ENCODE measurements around the gene PSMG3. TPM values are rescaled to one million over a fixed set of nuclear protein-coding genes. Genes with fewer than 3 reads are reported as not detected.

The PSMG3 gene
- total RNA-seq, 4 donors from 2014 or later: 38.2 to 73.2 (median 60.7) TPM

- WGBS, 2 donors: 95 to 98% methylated on average over 7 of the region's 7 CpGs
Observed at GRCh38 chr7:1557006-1557405, 12.8 kb downstream of the PSMG3 start.

GRCh38 chr7:1555813-1556543 lies 13.9 kb downstream of the PSMG3 start, which contains the start of gene TMEM184A:
TSS of gene TMEM184A (minus strand) at chr7:1556205. CDS start at chr7:1555484, 721 bp downstream.
- intact Hi-C loops (cut with DNase I; ENCODE audit: low total_unique reads): no loop called here
- WGBS, 2 donors: 38 to 42% methylated on average over 15 to 20 of the region's 23 CpGs
- DNase-seq (ENCODE audit: low spot score in 2 of 2): no peak
- TF ChIP-seq CTCF (IDR thresholded peaks at IDR 0.05) (peak in 1 of 3 donors; percentile 49), POLR2A (IDR thresholded peaks at IDR 0.05) (no peak)
- no peak within 1 kb of the TSS for H3K4me3 ChIP-seq (ENCODE audit: low read depth, poor library complexity, severe bottlenecking)

More at GRCh38 chr7:1557006-1557405, 12.8 kb downstream of the PSMG3 start:
- intact Hi-C loops (cut with DNase I; ENCODE audit: low total_unique reads): no loop called here
- TF ChIP-seq POLR2A (IDR thresholded peaks at IDR 0.05): no peak
- TF ChIP-seq CTCF (IDR thresholded peaks at IDR 0.05): no peak
- no peak overlapping the region for H3K4me3 ChIP-seq (ENCODE audit: low read depth, poor library complexity, severe bottlenecking)
- DNase-seq (ENCODE audit: low spot score in 2 of 2): no peak

- 24 to 45% methylated on average over 21 to 25 of the region's 35 CpGs for WGBS, 2 donors
- TF ChIP-seq POLR2A (IDR thresholded peaks at IDR 0.05): no peak
- intact Hi-C loops (cut with DNase I; ENCODE audit: low total_unique reads): no loop called here
- H3K4me3 ChIP-seq (ENCODE audit: low read depth, poor library complexity, severe bottlenecking): no peak overlapping the region
- DNase-seq (ENCODE audit: low spot score in 2 of 2): no peak
Observed at GRCh38 chr7:1555046-1555812, 14.6 kb downstream of the PSMG3 start.

GRCh38 chr7:1554333-1555045 lies 15.3 kb downstream of the PSMG3 start:
- no peak overlapping the region for H3K4me3 ChIP-seq (ENCODE audit: low read depth, poor library complexity, severe bottlenecking)
- intact Hi-C loops (cut with DNase I; ENCODE audit: low total_unique reads): no loop called here
- 81 to 85% methylated on average over 20 of the region's 20 CpGs for WGBS, 2 donors
- no peak for TF ChIP-seq CTCF (IDR thresholded peaks at IDR 0.05)
- no peak for TF ChIP-seq POLR2A (IDR thresholded peaks at IDR 0.05)
- no peak for DNase-seq (ENCODE audit: low spot score in 2 of 2)

GRCh38 chr7:1553512-1554210 lies 16.2 kb downstream of the PSMG3 start:
- no peak for DNase-seq (ENCODE audit: low spot score in 2 of 2)
- TF ChIP-seq CTCF (IDR thresholded peaks at IDR 0.05) (no peak), POLR2A (IDR thresholded peaks at IDR 0.05) (no peak)
- 88 to 94% methylated on average over 25 to 26 of the region's 28 CpGs for WGBS, 2 donors
- H3K4me3 ChIP-seq (ENCODE audit: low read depth, poor library complexity, severe bottlenecking): no peak overlapping the region
- intact Hi-C loops (cut with DNase I; ENCODE audit: low total_unique reads): no loop called here
